Posterior vena cava (tissue), 2 donors: ENCODE data around the gene PDCD11. TPM values are rescaled to one million over a fixed set of nuclear protein-coding genes. Genes with fewer than 3 reads are reported as not detected.

Experiments
- DNase-seq: peaks from one replicate; pipeline ENCODE4 v3.0.0-alpha.2; 2020; ENCODE audit warnings: low spot score
- intact Hi-C, 2 donors: fragments of 100-400 bp; cut with DNase I; formaldehyde crosslinking; loops; one replicate each; pipeline versions ENCODE4 v1.14.1 to v1.14.2; 2022 to 2023
- total RNA-seq, 2 donors: library from RNA; stranded (reverse); fragmentation: NEBNext Ultra II Directional; extraction: Animal tissue kit (Norgen Biotek cat#: 25700); gene quantifications; one replicate each; pipeline ENCODE4 v1.2.1, GENCODE V29; 2021
- donor health status: DM: yes; HTN: yes; CAD: no.
- donor health status: DM: yes; HTN: yes; CAD: no.

The PDCD11 gene
- total RNA-seq, 2 donors from 2014 or later: 18.2 to 22.1 TPM

DNA sequence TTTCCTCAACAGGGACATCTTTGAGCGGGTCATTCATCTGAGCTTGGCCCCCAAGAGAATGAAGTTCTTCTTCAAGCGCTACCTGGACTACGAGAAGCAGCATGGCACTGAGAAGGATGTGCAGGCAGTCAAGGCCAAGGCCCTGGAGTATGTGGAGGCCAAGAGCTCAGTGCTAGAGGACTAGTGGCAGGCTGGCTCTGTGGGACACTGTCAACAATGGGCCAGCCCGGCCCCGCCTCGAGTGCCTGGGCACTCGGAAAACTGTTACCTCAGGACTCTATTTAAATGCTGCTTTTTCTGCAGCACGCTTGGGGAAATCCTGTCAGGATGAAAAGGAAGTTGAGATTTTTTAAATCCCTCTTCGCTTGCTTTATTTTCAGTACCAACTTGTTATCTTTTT, 48.9 kb downstream of the PDCD11 start:
- DNase-seq: no peak
- intact Hi-C loops: no loop called here

DNA sequence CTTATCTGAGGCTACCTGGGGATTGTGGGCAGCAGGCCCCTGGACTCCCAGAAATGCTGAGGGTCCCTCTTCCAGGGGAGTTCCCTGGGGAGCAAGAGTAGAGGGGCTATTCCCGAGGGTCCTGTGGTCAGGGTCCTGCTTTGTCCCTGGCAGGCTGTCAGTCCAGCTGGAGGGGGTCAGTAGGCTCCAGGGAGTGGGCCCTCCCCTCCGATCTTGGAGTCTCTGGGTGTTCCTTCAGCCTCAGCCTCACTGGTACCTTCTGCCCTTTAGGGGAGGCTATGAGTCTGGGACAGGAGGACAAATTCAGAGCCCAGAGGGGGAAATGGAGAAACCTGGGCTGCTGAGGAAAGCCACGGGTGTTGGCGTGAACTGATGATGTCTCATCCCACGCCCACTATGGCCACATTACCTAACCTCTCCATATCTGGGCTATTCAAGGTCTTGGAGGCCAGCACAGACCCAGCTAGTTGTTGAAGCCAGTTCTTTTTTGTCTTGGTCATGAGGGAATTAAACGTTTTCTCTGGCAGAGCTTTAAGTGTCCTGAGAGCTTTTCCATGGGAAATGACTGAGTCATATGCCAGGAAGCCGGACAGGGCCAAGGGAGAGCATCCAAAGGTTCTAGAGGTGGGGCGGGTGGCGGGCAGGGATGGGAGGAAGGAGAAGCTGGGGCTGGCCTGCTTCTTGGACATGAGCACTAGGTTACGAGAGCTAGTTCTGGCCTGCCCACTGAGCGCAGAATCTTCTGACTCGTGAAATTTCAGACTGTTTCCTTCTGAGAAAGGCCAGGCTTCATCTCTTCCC, 49.5 kb downstream of the PDCD11 start:
- intact Hi-C loops: no loop called here
- peak; percentile 96 for DNase-seq

DNA sequence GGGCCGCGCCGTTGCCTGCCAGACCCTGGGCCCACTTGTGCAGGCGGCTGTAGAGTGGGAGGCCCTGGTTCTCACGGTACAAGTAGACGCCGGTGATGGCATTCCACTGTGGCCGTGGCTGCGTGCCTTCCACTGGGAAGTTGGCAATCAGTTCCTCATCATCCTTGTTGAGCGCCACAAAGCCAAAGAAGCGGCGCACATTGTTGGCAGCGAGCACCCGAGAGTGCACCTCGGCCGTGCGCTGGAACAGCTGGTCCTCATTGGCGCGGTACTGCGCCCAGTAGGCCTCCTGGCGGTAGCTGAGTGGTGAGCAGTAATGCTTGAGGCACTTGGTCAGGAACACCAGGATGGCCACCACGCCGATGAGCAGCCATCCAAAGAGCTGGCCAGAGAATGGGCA, 50.8 kb downstream of the PDCD11 start:
- no peak for DNase-seq
- intact Hi-C loops: no loop called here

DNA sequence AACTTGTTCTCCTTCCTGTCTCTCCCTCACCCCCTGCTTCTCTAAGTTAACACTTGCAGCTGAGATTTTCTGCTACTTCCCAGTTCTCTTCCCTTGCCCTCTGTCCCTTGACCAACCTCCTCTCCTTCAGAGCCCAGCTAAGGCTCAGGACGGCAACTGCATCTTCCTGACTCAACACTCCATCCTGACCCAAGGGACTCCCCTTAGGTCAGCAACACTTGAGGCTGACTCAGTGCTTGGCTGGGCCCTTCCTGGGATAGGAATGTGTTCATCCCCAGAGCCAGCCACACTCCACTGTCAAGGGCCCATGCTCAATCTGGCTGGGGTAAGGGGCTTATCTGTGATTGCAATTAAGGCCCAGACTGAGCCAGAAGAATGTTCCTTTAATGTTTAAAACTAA, 52.3 kb downstream of the PDCD11 start:
- intact Hi-C loops: no loop called here
- DNase-seq: peak; percentile 90

DNA sequence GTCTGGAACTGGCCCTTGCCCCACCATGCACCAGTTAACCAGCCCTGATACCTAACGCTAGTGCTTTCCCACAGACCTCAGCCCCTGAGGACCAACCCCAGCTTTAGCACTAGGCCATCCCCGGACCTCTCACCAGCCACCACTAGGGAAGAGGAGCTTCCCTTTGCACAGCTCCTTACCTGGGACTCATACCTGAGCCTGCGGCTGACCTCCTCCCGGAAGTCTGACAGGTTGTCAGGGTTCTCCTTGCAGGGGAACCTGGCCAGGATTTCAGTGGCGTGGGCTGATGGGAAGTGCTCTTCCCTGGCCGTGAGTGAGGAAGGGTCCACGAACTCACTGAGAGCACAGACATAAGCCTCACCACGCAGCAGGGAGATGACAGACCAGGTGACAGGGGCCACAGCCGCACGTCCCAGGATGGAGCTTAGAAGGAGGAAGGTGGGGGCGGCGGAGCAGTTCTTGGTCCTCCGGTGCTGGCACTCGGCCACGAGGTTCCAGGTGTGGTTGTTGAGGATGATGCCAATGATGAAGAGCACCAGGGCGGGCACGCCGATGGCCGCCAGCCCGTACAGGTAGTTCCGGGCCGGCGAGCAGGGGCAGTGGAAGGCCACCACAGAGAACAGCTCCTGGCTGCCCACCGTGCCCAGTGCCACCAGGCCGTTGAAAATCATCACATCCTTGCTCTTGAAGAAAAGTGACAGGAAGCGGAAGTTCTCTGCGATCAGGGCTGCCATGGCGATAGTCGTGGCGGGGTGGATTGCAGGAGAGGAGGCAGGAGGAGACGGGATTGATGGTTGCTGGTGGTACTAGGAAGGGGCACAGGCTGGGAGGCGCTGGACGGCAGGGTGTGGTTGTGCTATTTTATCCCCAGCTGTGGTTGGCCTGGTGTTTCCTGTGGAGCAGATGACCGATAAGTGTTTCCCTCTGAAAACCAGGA, 53.0 kb downstream of the PDCD11 start:
- intact Hi-C loops: no loop called here
- peak; percentile 80 for DNase-seq

DNA sequence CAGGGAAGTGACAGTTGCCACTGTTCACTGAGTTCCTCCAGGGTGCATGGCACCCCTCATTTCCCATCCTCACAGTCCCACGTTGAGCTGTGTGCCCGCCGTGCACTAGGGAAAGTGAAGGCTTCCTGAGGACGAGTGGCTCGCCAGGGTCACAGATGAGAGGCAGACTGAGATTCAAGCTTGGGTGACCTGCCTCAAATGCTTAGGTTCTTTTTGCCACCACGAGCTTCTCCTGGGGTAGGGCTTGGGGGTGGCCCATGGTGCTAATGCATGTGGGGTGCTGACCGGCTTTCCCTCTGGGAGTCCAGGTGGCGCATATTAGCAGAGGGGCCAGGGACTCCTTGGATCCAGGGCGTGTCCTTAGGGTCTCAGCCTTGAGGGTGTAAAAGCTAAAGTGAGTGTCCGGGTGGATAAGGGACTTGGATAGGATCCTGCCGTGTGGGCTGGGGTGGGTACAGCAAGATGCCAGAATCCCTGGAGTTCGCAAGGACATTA, 53.8 kb downstream of the PDCD11 start:
- intact Hi-C loops: no loop called here
- DNase-seq: peak; percentile 65

DNA sequence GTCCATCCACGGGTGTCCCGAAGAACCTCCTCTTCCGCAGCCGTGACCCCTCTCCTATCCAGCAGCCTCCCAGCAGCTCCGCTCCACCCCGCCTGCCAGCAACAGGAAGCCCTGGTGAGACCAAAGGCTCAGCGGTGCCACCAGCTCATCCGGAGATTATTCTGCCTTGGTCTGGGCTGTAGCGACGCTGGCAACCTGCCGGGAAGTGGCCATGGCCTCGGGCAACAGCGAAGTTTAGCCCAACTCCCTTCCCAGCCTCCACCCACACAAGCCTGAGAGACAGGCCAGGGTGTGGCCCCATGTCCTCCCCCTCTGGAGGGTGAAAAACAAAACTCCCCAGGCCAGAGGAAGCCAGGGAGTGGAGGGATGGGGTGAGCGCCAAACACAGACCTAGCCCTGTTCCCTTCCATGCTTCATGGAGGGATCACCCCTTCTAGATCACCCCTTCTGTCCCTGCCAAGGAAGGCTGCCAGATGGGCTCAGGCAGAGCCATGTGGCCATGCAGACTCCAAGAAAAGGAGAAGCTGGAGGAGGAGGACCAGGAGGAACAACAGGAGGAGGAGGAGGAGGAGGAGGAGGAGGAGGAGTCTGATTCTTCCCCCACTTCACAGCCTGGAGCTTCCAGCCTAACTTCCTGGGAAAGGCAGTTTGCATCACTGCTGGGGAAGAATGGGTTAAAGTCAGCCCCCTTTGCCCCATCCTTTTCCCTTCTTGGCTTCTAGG, 54.8 kb downstream of the PDCD11 start:
- intact Hi-C loops: no loop called here
- peak; percentile 95 for DNase-seq

DNA sequence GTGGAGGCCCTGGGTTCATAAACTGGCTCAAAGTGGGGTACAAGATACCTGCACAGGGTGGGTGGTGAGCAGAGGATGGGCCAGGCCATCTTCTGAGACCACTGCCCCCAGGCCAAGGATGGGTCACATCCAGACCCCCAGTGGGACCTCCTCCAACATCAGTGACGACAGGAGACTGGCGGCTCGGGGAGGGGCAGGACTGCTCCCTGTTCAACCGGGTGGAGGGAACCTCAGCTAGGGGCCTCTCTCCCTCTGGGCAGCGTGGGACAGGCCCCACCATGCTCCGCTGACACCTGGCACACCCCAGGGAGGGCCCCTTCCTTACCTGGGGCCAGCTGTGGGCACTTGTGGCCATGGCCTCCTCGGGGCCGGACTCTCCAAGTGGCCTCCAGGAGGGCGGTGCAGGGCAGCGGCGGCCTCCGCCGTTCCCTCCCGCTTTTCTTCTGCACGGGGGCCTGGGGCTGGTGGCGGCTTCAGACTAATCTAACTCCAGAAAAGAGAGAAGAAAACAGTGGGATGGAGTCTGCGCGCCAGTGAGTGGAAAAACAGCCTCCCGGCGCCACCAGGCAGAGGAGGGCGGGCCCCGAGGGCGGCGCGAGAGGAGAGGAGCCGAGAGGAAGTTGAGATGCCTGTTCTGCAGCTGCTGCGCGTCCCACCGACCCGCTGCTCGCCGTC, 55.5 kb downstream of the PDCD11 start, which contains the start of gene CALHM2:
Gene CALHM2, minus strand, starts transcription at position 540 of the 675 bp plus-strand sequence. CDS start 2,429 bp downstream, outside the sequence.
- intact Hi-C loops: no loop called here
- DNase-seq: peak; percentile 93

DNA sequence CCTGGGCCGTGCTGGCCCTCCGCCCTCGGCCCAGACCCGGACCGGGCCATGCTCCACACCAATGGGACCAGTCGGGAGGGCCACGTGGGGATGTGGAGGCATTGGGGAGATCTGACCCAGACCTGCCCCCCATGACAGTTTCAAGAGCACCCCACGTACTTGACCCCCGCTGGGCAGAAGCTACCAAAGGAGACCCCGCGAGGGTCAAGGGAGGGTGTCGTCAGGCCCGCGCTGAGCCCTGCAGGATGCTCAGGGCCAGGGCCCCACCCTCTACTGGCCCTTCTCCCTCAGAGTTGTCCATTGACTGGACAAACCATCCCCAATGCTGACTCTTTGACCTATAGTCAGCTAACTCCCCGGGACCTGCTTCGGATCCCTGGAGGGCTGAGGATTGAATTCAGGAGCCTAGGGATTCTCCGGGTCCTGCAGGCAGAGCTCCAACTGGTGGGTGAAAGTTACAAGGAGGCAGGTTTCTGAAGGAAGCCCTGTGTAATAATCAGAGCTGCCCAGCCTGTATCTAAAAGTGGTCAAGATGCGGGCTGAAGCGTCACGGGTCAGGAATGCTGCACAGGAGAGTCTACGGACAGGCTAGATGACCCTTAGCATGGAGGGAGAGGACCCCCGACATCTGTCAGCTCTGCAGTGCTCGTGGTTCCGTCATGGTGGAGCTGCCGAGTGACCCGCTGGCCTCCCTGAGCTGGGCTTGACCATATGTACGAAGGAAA, 56.2 kb downstream of the PDCD11 start:
- DNase-seq: no peak
- intact Hi-C loops: no loop called here

DNA sequence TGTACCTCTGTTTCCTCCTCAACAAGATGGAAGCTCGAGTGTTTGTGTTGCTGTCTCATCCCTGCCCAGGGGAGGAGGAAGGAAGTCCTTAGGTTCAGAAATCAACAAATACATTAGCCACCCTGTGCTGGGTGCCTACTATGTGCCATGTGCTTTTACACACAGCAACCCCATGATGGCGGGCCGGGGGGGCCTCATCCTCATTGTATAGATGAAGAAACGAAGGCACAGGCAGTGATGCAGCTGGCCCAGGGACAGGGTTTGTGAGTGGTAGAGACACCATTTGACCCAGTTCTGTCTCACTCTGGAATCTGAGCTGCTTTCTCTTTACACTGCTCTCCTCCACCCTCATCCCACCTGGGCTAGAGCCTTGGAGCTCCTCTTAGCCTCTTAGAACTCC, 57.6 kb downstream of the PDCD11 start:
- intact Hi-C loops: no loop called here

DNA sequence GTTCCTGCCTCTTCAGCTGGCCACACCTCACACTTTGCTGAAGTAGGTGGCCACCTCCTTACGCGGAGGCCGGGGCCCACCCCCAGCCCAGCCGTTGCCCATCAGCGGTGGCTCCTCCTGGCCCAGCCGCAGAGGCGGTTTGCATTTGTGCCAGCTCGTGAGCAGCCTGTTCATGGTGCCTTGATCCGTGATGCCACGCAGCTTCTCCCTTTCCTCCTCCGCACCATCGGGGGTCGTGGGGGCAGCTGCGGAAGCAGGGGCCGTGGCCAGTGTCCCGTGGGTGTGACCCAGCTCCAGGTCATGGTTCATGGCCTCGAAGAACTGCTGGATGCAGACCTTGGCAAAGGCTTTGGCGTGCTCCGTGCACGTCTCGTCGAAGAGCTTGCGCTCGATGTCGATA, 58.8 kb downstream of the PDCD11 start:
- intact Hi-C loops: no loop called here

More for the DNA sequence above, 57.6 kb downstream of the PDCD11 start:
- DNase-seq: no peak

DNA sequence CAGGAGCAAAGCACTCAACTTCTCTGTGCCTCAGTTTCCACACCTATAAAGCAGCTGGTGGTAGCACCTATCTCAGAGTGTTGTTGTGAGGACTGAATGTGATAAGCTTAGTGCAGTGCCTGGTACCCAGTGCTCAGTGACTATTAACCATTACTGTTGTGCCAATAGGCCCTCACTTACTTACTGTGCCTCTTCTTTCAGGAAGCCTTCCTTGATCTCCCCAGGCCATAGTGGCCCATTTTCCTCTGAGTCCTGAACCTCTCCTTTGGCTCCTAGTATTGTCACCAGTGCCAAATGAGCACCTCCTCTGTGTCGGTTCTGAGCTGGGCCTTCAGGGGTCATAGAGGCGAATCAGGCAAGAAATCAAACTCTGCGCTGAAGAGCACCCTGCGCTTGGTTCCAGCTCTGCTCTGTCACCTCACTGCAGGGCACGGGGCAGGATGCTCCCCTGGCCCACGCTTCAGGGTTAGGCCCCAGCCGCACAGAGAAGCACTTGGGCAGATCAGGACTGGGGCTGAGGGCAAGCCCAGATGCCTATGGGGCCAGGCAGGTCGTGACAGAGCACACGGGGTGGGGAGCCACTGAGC, 59.7 kb downstream of the PDCD11 start:
- intact Hi-C loops: no loop called here

More for the DNA sequence above, 58.8 kb downstream of the PDCD11 start:
- no peak for DNase-seq

DNA sequence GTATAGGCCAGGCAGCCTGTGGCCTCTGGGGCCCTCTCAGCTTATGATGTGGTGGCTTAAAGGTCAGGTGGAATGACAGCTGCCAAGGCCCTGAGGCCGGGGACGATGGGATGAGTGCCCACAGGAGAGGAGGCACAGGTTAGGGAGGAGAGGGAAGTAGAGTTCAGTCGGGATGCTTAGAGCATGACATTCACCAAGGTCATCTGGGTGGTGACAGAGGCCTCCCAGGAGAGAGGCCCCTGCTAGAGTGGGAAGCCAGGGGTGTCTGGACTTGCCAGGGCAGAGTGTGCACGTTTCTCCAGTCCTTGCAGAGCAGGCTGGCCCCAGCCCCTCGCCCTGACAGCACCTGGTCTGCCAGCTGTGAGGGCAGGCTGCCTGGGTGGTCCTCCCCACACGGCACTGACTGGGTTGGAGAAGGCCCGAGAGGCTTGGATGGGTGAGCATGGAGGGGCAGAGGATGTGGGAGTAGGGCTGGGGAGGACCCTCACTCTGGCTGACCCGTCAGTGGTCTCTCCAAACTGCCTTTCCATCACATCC, 60.8 kb downstream of the PDCD11 start:
- intact Hi-C loops: no loop called here
- no peak for DNase-seq

More for the DNA sequence above, 59.7 kb downstream of the PDCD11 start:
- no peak for DNase-seq

DNA sequence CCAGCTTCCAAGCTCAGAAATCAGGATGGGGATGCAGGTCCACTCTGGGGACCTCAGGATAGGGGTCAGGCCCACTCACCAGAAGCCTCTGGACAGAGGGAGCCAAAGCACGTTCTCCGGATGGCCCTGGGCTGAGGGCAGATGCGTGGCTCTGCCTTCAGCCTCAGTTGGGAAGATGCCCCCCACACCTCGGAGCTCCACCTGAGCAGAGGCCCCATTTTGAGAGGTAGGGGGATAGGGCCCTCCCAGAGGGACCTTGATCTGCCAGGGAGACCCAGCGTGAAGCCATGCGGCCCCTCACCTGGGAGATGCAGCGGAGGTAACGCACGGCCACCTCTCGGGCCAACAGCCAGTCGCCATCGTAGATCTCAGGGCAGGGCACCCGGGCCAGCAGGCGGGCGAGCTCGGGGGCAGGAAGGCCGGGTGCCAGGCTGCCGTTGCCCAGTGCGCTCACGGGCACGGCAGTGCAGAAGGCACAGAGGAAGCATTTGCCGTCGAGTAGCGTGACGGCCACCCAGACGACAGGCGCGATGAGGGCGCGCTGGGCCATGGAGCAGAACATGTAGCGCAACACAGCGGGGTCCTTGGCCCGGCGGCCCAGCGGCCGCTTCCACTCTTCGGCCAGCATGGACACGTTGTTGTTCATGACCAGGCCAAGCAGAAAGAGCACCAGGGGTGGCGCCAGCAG, 61.6 kb downstream of the PDCD11 start:
- no peak for DNase-seq
- intact Hi-C loops: no loop called here

DNA sequence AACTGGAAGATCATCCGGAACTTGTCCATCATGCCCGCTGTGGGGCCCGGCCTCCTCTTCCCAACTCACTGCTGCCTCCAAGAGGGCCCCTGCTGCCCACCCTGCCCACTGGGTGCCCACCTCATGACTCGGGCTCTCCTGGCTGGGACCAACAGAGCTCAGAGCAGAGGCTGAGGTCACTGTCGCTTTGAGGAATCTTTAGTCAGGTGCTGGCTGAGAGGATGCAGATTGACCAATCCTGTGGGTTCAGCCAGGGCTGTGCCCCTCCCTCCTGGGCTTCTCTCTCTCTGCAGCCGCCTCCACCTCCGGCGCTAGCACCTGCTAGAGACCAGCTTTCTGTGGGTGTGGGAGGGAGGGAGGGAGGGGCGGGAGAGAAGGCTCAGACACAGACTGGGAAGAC, 62.3 kb downstream of the PDCD11 start, which contains the start of gene CALHM1:
Gene CALHM1, minus strand, starts transcription at position 181 of the 400 bp plus-strand sequence. Its CDS starts 149 bp downstream, at position 32.
- intact Hi-C loops: no loop called here
- DNase-seq: no peak

DNA sequence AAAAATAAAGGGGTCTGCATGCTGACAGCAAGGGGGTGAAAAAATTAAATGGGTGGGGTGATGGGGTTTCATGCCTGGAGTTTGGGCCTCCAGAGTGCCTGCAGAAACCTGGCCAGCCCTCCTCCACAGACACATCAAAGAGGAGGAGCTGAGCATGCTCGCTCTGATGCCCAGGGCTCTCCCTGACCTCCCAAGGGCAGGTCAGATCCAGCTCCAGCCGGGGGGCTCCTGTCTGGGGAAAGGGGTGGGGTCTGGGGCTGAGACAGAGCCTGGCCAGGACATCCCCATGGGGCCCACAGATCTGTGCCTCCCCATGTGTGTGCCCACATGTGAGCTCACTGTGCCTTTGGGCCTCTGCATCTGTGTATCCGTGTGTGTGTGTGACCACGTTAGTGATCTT, 63.2 kb downstream of the PDCD11 start:
- no peak for DNase-seq
- intact Hi-C loops: no loop called here

DNA sequence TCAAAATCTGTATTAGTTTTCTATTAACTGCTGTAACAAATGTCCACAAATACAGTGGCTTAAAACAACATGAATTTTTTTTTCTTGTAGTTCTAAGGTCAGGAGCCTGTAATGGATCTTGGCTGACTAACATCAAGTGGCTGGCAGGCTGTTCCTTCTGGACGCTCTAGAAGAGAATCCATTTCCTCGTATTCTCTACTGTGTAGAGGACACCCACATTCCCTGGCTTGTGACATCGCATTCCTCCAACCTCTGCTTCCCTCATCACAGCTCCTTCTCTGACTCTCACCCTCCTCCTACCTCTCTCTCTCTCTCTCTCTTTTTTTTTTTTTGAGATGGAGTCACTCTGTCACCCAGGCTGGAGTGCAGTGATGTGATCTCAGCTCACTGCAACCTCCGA, 67.1 kb downstream of the PDCD11 start:
- no peak for DNase-seq

More for the DNA sequence above, 67.1 kb downstream of the PDCD11 start:
- intact Hi-C loops: no loop called here
